Left ventricle myocardium superior (tissue), 1 donor: ENCODE data around the gene ADAD2. TPM values are rescaled to one million over a fixed set of nuclear protein-coding genes. Genes with fewer than 3 reads are reported as not detected.
"Not testable (repeated sequence)": the region's sequence is repeated elsewhere in the genome, so short reads cannot be mapped to it uniquely, and the experiment has no call there.

Source experiments
- ATAC-seq: fragments of 200-7000 bp; cut with Tn5 transposase; one replicate; pipeline ENCODE4 v1.9.1; 2020; ENCODE audit warnings: mild to moderate bottlenecking, moderate library complexity
- DNase-seq: peaks from one replicate; pipeline ENCODE4 v3.0.0-alpha.2; 2020
- intact Hi-C: fragments of 100-400 bp; cut with micrococcal nuclease; formaldehyde crosslinking; loops from one replicate; pipeline ENCODE4 v1.11.0; 2022
- total RNA-seq: library from RNA; stranded (reverse); fragmentation: NEBNext Ultra II Directional; extraction: Animal tissue kit (Norgen Biotek cat#: 25700); gene quantifications from one replicate; pipeline ENCODE4 v1.2.1, GENCODE V29; 2021
- donor health status: DM: no; HTN: yes; CAD: no; lungs with severe emphysema.

ADAD2 gene
- total RNA-seq, 1 donor from 2014 or later = not detected

GRCh38 chr16:84194018-84194417 lies 3.1 kb downstream of the ADAD2 start:
- DNase-seq = no peak
- intact Hi-C loops = no loop called here
- no peak for ATAC-seq

DNA sequence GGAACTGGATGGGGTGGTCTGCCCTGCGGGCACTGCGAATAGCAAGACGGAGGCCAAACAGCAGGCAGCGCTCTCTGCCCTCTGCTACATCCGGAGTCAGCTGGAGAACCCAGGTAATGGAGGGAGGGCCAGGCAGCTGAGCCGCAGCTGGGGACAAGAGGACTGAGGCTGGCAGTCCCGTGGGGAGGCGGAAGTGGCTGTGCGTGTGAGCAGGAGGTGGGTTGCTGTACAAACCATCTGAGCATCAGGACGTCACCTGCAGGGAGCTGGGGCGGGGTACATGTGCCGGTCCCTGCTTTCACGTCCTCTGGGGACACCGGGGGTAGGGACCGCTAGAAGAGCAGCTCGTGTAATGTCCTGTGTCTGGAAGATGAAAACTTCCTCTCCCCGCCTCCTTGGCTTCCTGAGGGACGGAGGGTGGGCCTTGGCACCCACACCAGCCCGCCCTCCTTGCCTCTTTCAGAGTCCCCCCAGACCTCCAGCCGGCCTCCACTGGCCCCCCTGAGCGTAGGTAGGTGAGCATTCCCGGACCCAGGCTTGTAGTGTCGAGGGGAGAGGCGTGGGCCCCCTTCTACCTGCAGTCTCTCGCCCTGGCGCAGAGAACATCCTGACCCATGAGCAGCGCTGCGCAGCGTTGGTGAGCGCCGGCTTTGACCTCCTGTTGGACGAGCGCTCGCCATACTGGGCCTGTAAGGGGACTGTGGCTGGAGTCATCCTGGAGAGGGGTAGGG lies 3.7 kb downstream of the ADAD2 start:
- intact Hi-C loops = no loop called here
- DNase-seq (no peak), ATAC-seq (no peak)

DNA sequence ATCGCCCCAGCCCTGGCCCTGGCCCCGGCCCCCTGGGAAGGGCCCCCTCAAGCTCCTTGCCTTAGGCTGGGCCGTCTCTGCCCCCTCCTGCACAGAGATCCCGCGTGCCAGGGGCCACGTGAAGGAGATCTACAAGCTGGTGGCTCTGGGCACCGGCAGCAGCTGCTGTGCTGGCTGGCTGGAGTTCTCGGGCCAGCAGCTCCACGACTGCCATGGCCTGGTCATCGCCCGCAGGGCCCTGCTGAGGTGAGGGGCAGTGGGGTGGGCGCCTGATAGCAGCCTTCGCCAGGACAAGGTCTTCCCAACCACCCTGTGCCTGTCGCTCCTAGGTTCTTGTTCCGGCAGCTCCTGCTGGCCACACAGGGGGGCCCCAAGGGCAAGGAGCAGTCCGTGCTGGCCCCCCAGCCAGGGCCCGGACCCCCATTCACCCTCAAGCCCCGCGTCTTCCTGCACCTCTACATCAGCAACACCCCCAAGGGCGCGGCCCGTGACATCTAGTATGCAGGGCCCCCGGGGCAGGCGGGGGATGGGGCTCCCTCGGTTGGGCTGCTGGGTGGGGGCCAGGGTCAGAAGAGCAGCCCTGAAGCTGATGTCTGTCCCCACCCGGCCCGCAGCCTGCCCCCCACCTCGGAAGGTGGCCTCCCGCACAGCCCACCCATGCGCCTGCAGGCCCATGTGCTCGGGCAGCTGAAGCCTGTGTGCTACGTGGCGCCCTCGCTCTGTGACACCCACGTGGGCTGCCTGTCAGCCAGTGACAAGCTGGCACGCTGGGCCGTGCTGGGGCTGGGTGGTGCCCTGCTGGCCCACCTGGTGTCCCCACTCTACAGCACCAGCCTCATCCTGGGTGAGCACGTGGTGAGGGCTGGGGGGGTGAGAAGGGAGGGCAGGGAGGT lies 4.5 kb downstream of the ADAD2 start:
- intact Hi-C loops = no loop called here
- no peak for ATAC-seq
- DNase-seq = no peak

DNA sequence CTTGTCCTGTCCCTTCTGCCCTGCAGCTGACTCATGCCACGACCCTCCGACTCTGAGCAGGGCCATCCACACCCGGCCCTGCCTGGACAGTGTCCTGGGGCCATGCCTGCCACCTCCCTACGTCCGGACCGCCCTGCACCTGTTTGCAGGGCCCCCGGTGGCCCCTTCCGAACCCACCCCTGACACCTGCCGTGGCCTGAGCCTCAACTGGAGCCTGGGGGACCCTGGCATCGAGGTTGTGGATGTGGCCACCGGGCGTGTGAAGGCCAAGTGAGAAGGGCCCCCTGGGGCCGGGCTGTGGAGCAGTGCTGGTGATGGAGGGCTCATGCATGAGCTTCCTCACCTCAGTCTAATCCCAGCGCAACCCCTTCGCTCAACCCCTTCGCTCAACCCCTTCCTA lies 5.1 kb downstream of the ADAD2 start:
- DNase-seq = no peak
- ATAC-seq = no peak
- intact Hi-C loops = no loop called here

DNA sequence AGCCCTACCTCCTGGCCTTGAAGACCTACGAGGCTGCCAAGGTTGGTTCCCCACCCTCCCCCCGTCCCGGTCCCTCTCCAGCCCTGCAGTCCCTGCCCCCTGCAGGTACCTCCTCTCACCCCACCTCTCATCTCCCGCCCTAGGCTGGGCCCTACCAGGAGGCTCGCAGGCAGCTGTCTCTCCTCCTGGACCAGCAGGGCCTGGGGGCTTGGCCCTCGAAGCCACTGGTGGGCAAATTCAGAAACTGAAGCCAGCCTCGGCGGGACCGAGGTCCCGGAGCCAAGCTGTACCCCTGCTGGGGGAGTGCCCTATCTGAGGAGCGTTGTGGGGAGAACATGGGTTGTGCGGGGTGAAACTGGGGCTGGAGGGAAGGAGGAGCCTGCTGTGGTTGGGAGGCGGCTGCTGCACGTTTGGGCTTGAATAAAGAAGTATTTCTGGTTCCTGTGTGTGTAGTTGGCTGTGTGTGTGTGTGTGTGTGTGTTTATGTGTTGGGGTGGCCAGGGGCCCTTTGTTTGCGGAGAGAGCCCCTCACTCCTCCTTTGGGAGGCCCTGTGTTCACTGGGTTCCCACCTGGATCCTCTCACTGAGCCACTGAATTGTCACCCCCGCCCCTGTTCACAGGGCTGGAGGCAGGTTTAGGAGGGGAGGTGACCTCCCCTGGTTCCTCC lies 5.9 kb downstream of the ADAD2 start:
- intact Hi-C loops = no loop called here
- ATAC-seq (no peak), DNase-seq (no peak)

GRCh38 chr16:84197466-84198128 lies 6.6 kb downstream of the ADAD2 start:
- no peak for DNase-seq
- intact Hi-C loops = no loop called here
- ATAC-seq = no peak

- intact Hi-C loops = no loop called here
- DNase-seq = no peak
- peak; percentile 22 for ATAC-seq
Measured at GRCh38 chr16:84198401-84198800, 7.4 kb downstream of the ADAD2 start.

DNA sequence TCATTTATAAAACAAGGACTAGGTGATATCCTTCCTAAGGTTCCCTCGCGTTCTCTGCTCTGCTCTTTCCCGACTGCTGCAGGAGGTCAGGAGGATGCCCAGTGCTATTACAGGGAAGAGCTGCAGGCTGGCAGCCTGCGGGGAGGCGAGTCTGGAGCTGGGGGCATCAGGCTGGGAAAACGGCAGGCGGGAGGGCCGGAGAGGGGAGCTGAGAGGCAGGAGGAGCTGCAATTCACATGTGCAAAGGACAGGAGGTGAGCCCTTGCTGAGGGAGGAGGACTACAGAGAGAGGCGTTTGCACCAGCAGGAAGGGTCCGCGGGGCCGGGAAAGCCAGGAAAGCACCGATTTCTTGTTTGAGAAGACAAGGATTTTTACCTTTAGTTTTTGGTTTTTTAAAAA lies 8.1 kb downstream of the ADAD2 start:
- ATAC-seq = no peak
- DNase-seq = no peak
- intact Hi-C loops = no loop called here

DNA sequence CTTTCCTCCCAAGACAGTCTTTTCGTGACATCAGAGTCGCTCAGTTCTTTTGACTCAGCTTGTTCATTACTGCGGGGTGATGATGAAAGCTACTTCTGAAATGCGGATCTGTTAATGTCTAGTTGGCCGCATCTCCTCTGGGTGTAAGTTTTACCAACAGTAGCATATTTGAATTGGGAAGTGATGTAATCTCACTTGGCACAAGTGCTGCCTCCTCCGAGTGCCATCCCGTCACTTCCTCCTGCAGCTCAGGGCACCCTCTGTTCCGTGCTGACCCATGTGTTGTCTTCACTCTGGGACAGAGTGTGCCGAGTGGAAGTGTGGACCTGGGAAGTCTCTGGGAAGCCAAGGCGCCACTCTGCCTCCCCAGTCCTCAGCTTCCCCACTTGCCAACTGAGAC lies 8.9 kb downstream of the ADAD2 start:
- intact Hi-C loops = no loop called here
- peak; percentile 80 for ATAC-seq
- no peak for DNase-seq

DNA sequence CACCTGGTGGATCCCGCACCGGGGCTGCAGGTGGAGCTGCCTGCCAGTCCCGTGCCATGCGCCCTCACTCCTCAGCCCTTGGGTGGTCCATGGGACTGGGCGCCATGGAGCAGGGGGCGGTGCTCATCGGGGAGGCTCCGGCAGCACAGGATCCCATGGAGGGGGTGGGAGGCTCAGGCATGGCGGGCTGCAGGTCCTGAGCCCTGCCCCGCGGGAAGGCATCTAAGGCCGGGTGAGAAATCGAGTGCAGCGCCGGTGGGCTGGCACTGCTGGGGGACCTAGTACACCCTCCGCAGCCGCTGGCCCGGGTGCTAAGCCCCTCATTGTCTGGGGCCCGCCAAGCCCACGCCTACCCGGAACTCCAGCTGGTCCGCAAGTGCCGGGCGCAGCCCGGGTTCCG lies 13.6 kb downstream of the ADAD2 start:
- ATAC-seq, DNase-seq, intact Hi-C loops: not testable (repeated sequence)

GRCh38 chr16:84205123-84205522 lies 14.2 kb downstream of the ADAD2 start:
- intact Hi-C loops, DNase-seq, ATAC-seq: not testable (repeated sequence)

DNA sequence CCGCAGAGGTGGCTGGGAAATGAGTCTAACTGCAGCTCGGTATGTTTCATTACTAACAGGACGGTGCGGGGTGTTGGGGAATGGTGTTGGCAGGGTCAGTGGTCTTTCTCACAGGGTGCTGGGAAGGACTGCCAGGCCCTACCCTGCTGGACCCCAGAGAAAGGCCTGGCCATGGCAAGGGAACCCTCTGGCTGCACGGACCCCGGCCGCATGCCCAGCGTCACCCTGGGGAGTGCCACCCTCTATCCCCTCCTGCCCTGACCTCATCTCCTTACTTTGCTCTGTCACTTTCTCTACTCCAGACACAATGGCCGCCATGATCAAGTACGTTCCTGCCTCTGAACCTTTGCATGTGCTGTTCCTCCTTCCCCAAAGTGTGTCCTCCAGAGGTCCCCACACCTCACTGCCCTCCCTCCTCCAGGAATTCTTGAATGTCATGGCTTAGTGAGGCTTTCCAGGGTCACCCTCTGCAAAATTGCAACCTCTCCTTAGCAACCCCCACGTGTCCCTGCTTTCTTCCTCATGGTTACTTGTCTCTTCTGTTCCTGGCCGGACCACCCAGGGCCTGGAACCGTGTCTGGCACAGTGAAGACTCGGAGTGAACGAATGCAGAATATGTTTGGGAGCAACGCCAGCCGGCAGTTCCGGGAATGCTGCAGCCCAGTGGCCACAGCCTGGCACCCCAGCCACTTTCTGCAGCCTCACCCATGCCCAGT lies 15.2 kb downstream of the ADAD2 start:
- intact Hi-C loops = no loop called here
- no peak for ATAC-seq
- DNase-seq = no peak

DNA sequence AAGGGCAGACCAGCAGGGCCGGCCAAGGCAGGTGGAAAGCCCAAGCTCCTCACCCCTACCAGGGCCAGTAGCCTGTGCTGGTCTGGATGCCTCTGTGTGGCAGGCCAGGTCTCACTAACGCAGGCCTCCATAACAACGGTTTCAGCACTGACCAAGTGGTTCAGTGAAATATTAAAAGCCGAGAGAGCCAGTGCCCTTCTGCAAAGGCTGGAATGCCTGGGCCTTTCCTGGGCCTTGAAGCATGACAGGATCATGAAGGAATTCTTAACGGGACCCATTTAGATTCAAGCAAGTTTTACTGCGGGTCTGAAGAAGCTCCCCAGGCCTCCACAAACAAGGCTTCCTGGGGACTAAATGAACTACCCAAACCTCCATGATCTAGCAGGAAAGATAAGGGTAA lies 16.3 kb downstream of the ADAD2 start:
- intact Hi-C loops = no loop called here
- ATAC-seq (no peak), DNase-seq (no peak)

- intact Hi-C loops = no loop called here
- DNase-seq = no peak
- ATAC-seq = no peak
Measured at GRCh38 chr16:84207879-84208278, 16.9 kb downstream of the ADAD2 start.

DNA sequence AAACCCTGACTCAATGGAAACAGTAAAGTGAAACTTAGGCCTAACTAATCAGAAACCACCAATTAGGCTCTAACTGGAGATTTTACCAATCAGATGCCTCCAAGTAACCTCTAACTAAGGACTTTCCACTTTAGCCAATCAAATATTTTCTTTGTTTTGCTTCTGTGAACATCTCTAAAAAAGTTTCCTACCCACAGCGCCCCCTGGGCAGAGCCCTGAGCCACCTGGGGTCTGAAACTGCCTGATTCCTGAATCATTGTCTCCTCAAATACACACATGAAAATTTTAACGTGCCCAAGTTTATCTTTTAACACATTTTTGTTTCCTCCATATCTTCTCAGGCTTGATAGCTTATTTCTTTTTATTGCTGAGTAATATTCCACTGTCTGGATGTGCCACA lies 19.0 kb downstream of the ADAD2 start:
- ATAC-seq = no peak
- no peak for DNase-seq
- intact Hi-C loops = no loop called here

- intact Hi-C loops = no loop called here
- no peak for ATAC-seq
- DNase-seq = no peak
Measured at GRCh38 chr16:84212154-84212553, 21.2 kb downstream of the ADAD2 start.

- DNase-seq = no peak
- intact Hi-C loops = no loop called here
- no peak for ATAC-seq
Measured at GRCh38 chr16:84212631-84213030, 21.7 kb downstream of the ADAD2 start.

DNA sequence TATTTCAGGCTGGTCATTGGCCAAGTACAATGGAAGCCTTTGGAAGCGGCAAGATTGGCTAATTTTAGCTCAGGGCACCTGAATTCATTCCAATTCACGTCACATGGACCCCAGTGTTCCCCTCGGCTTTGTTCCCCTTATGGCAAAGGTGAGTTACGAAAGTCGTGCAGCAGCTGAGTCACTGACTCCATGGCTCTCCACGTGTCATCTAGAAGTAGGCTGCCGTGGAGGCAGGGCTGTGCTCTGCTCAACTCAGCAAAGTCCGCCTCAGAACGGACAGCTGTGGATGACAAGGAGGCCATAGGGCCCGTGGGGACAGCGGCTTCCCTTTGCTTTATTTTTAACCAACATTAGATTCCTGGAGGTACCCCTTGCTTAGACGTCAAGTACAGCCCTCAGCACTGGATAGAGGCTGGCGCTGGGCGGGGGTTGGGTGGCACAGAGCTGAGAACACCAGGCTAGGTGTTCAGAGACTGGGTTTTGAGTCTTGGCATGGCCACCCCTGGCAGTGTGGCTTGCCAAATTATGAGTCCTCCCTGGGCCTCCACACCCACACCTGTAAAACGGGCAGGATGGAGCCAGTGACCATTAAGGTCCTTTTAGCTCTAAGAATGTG lies 23.6 kb downstream of the ADAD2 start:
- no peak for DNase-seq
- peak; percentile 73 for ATAC-seq
- intact Hi-C loops = no loop called here

GRCh38 chr16:84215531-84215930 lies 24.6 kb downstream of the ADAD2 start:
- no peak for DNase-seq
- no peak for ATAC-seq
- intact Hi-C loops = no loop called here
